Hepatocyte (in vitro differentiated cells): Measurements from ENCODE around the gene FBXO38. TPM values are rescaled to one million over a fixed set of nuclear protein-coding genes. Genes with fewer than 3 reads are reported as not detected.
A peak's percentile ranks its signal among the peaks of the same experiment; 100 is the strongest.
"Not testable (repeated sequence)": the region's sequence is repeated elsewhere in the genome, so short reads cannot be mapped to it uniquely, and the experiment has no call there.

ENCODE experiments used
- DNase-seq: peaks from one replicate; pipeline ENCODE4 v3.0.0-alpha.2; 2016; ENCODE audit warnings: low spot score
- H2AFZ ChIP-seq: fragments of 200-600 bp; sonication (generic); 2 replicates; pipeline ENCODE4 v1.6.0; 2016; ENCODE audit warnings: antibody characterized with exemption, mild to moderate bottlenecking
- H3K27ac ChIP-seq: fragments of 200-600 bp; sonication (generic); 2 replicates; pipeline ENCODE4 v1.5.1; 2016; ENCODE audit warnings: mild to moderate bottlenecking
- H3K27me3 ChIP-seq: fragments of 200-600 bp; sonication (generic); 2 replicates; pipeline ENCODE4 v1.6.1; 2016
- H3K36me3 ChIP-seq: fragments of 200-600 bp; sonication (generic); replicated peaks from 2 replicates; pipeline ENCODE4 v1.5.1; 2016; ENCODE audit warnings: low read depth; ENCODE audit not compliant: insufficient read depth
- H3K4me1 ChIP-seq: fragments of 200-600 bp; sonication (generic); 2 replicates; pipeline ENCODE4 v1.5.1; 2016; ENCODE audit warnings: mild to moderate bottlenecking, moderate library complexity; ENCODE audit not compliant: insufficient read depth
- H3K4me2 ChIP-seq: fragments of 200-600 bp; sonication (generic); 2 replicates; pipeline ENCODE4 v1.6.0; 2016
- H3K4me3 ChIP-seq: fragments of 200-600 bp; sonication (generic); 2 replicates; pipeline ENCODE4 v1.5.1; 2016; ENCODE audit warnings: mild to moderate bottlenecking
- H3K79me2 ChIP-seq: fragments of 200-600 bp; sonication (generic); 2 replicates; pipeline ENCODE4 v1.6.0; 2017; ENCODE audit warnings: mild to moderate bottlenecking
- H3K9me2 ChIP-seq: fragments of 200-600 bp; sonication (generic); replicated peaks from 2 replicates; pipeline ENCODE4 v1.6.0; 2017; ENCODE audit warnings: mild to moderate bottlenecking; ENCODE audit not compliant: insufficient read depth
- H3K9me3 ChIP-seq: fragments of 200-600 bp; sonication (generic); 2 replicates; pipeline ENCODE4 v1.5.1; 2016; ENCODE audit warnings: low read depth, mild to moderate bottlenecking
- H4K20me1 ChIP-seq: fragments of 200-600 bp; sonication (generic); 2 replicates; pipeline ENCODE4 v1.6.0; 2016; ENCODE audit warnings: mild to moderate bottlenecking; ENCODE audit not compliant: insufficient read depth, poor library complexity, severe bottlenecking
- CTCF ChIP-seq: fragments of 200-600 bp; sonication (generic); IDR thresholded peaks from 2 replicates; pipeline ENCODE4 v1.5.1; 2016; ENCODE audit warnings: antibody characterized with exemption, mild to moderate bottlenecking; ENCODE audit not compliant: poor library complexity
- EZH2 ChIP-seq: fragments of 200-600 bp; sonication (generic); IDR thresholded peaks from 2 replicates; pipeline ENCODE4 v1.6.1; 2016; ENCODE audit warnings: antibody characterized with exemption, mild to moderate bottlenecking, borderline replicate concordance
- EZH2phosphoT487 ChIP-seq: fragments of 200-600 bp; sonication (generic); IDR thresholded peaks from one replicate; pipeline ENCODE4 v1.6.1; 2018; ENCODE audit warnings: antibody characterized with exemption, mild to moderate bottlenecking, low read depth, moderate library complexity; ENCODE audit not compliant: unreplicated experiment, severe bottlenecking
- WGBS: methylation state at CpG from one replicate; pipeline ENCODE4 v1.1.6; 2016; ENCODE audit warnings: low lambda C conversion rate; ENCODE audit errors: missing lambda C conversion rate; 5-methylcytosine and 5-hydroxymethylcytosine counted together
- polyA plus RNA-seq: library from polyadenylated mRNA; unstranded; fragments of >200 nt; fragmentation: Nextera tagmentation; extraction: Ambion mirVana; gene quantifications from 2 replicates; pipeline ENCODE4 v1.2.1, GENCODE V29; 2016
- total RNA-seq: library from RNA; depleted of rRNA; stranded (reverse); fragments of >200 nt; gene quantifications from 2 replicates; pipeline ENCODE4 v1.2.3, GENCODE V29; 2014

The FBXO38 gene
- total and polyA plus RNA-seq, 2 experiments from 2014 or later = 17.9 to 48.1 TPM

- Histone ChIP-seq H4K20me1 (no peaks in the 10 kb centered on the region), H3K27me3 (no peaks in the 10 kb centered on the region), H2AFZ (no peak overlapping the region), H3K27ac (no peak overlapping the region), H3K79me2 (no peaks in the 10 kb centered on the region), H3K36me3 (no peaks in the 10 kb centered on the region), H3K9me2 (no peaks in the 10 kb centered on the region), H3K4me2 (peak overlapping the region; percentile 11), H3K4me1 (no peaks in the 10 kb centered on the region), H3K4me3 (no peak overlapping the region), H3K9me3 (no peaks in the 10 kb centered on the region)
- 82% methylated on average over 4 of the region's 4 CpGs for WGBS
- no peak for DNase-seq
- TF ChIP-seq CTCF (no peak), EZH2 (no peak), EZH2phosphoT487 (no peak)
These were observed 81.8 kb downstream of the FBXO38 start for GRCh38 chr5:148465381-148466235.

GRCh38 chr5:148466236-148466580, 82.5 kb downstream of the FBXO38 start:
- no peak overlapping the region for H3K4me2 ChIP-seq
- no peaks in the 10 kb centered on the region for H3K9me3 ChIP-seq
- no peak overlapping the region for H3K4me3 ChIP-seq
- no peaks in the 10 kb centered on the region for H3K9me2 ChIP-seq
- no peaks in the 10 kb centered on the region for H3K36me3 ChIP-seq
- WGBS = 75% methylated on average over 4 of the region's 4 CpGs
- H4K20me1 ChIP-seq = no peaks in the 10 kb centered on the region
- no peak for TF ChIP-seq EZH2phosphoT487
- no peak for TF ChIP-seq EZH2
- no peak for TF ChIP-seq CTCF
- H3K27ac ChIP-seq = no peak overlapping the region
- H3K79me2 ChIP-seq = no peaks in the 10 kb centered on the region
- no peaks in the 10 kb centered on the region for H3K27me3 ChIP-seq
- DNase-seq = no peak
- no peak overlapping the region for H2AFZ ChIP-seq
- no peaks in the 10 kb centered on the region for H3K4me1 ChIP-seq

- Histone ChIP-seq H3K4me1 (no peaks in the 10 kb centered on the region), H3K4me3 (no peak overlapping the region), H3K27me3 (no peaks in the 10 kb centered on the region), H4K20me1 (no peaks in the 10 kb centered on the region), H3K36me3 (no peaks in the 10 kb centered on the region), H3K27ac (no peak overlapping the region), H3K79me2 (no peaks in the 10 kb centered on the region), H3K9me2 (no peaks in the 10 kb centered on the region), H3K9me3 (no peaks in the 10 kb centered on the region), H2AFZ (no peak overlapping the region), H3K4me2 (no peak overlapping the region)
- TF ChIP-seq EZH2phosphoT487 (no peak), EZH2 (no peak), CTCF (no peak)
- DNase-seq = no peak
- WGBS = 100% methylated on average over 1 of the region's 1 CpG
These were observed 84.2 kb downstream of the FBXO38 start for GRCh38 chr5:148467958-148468357.

GRCh38 chr5:148468746-148469145, 85.0 kb downstream of the FBXO38 start:
- not testable (repeated sequence) for DNase-seq, H2AFZ ChIP-seq, H3K79me2 ChIP-seq, H3K4me1 ChIP-seq, H3K9me2 ChIP-seq, H3K36me3 ChIP-seq, H3K27me3 ChIP-seq, H3K9me3 ChIP-seq, H3K4me2 ChIP-seq, H3K4me3 ChIP-seq, H3K27ac ChIP-seq, H4K20me1 ChIP-seq
- 90% methylated on average over 5 of the region's 5 CpGs for WGBS
